Left colon (tissue), 2 donors: ENCODE measurements around the gene CYP39A1. TPM values are rescaled to one million over a fixed set of nuclear protein-coding genes. Genes with fewer than 3 reads are reported as not detected.

Source experiments
- ATAC-seq: fragments of 200-7000 bp; cut with Tn5 transposase; one replicate; pipeline ENCODE4 v1.9.1; 2020; ENCODE audit warnings: mild to moderate bottlenecking, moderate library complexity
- DNase-seq, 2 donors: peaks; one replicate each; pipeline ENCODE4 v3.0.0-alpha.2; 2020
- intact Hi-C, 2 donors: fragments of 100-400 bp; cut with DNase I in 1 of 2; cut with micrococcal nuclease in 1 of 2; formaldehyde crosslinking; loops; one replicate each; pipeline versions ENCODE4 v1.11.2 to v1.14.0; 2022; cut with DNase I, micrococcal nuclease
- total RNA-seq, 2 donors: library from RNA; stranded (reverse); fragmentation: NEBNext Ultra II Directional; extraction: Animal tissue kit (Norgen Biotek cat#: 25700); gene quantifications; one replicate each; pipeline ENCODE4 v1.2.1, GENCODE V29; 2021
- donor health status: DM: no; HTN: no; CAD: no.
- donor health status: DM: yes; HTN: yes; CAD: no.

The CYP39A1 gene
- total RNA-seq, 2 donors from 2014 or later = 2.9 to 3.0 TPM

DNA sequence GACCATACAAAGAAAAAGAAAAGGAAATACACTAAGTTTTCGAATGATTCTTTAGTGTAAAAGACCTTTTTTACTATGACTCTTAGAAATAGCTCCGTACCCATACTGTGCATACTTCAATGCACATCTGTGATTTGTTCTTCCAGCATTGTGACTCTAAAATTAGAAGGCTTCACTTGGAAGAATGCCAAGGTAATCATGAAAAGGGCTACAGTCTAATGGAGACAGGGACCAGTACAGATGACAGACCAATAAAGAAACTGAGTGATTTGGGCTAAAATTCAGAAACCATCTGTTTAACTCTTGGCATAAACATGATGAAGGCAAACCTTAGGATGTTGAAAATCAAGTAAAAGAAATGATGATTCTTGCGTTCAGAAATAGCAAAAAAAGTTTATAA lies 46.3 kb downstream of the CYP39A1 start:
- intact Hi-C loops = no loop called here
- no peak for ATAC-seq
- no peak for DNase-seq

DNA sequence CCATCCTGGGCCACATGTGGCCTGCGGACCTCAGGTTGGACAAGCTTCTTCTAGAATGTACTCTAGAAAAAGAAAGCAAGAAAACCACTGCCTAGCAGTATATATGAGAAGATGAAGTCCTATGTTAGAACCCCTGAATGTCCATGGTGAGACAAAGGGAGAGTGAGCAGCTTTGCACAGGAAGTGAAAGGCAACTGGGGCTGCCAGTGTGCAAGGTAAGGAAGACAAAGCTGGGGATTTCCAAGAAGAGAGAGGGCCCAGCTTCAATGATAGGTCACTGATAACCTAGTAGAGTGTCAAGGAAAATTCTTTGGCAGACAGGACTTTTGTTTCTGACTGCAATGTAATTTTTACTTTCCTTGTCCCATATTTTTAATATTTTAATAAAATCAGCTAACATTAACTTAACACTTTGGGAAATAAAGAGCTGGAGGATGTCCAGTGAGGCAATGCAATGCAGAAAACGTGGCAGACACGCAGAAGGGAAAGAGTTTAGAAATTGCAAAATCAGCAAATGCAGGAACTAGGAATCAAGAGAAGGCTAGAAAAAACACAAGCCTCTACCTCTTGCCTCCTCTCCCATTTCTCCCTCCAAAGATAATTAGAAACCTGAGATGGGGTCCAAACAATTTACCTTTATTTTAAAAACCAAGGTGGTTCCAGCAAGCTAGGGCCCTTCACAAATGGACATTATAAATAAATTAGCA lies 47.4 kb downstream of the CYP39A1 start:
- no peak for DNase-seq
- ATAC-seq = no peak
- intact Hi-C loops = no loop called here

GRCh38 chr6:46598215-46598614 lies 54.4 kb downstream of the CYP39A1 start:
- ATAC-seq = no peak
- intact Hi-C loops = no loop called here
- DNase-seq = no peak

DNA sequence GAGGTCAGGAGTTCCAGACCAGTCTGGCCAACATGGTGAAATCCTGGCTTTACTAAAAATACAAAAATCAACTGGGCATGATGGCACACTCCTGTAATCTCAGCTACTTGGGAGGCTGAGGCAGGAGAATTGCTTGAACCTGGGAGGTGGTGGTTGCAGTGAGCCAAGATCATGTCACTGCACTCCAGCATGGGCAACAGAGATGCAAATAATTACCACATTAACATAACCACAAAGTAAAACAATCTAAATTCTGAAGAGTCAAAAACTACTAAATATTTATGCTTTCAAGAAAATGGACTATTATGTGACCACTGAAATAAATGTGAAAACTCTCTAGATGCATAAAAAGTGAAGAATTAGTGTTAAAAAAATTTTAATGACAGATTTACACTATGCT lies 59.9 kb downstream of the CYP39A1 start:
- intact Hi-C loops = no loop called here
- ATAC-seq (no peak), DNase-seq (no peak)

GRCh38 chr6:46592046-46592445 lies 60.6 kb downstream of the CYP39A1 start:
- DNase-seq (no peak), ATAC-seq (no peak)
- intact Hi-C loops = no loop called here

GRCh38 chr6:46590765-46591164 lies 61.9 kb downstream of the CYP39A1 start:
- DNase-seq (no peak), ATAC-seq (no peak)
- intact Hi-C loops = no loop called here

DNA sequence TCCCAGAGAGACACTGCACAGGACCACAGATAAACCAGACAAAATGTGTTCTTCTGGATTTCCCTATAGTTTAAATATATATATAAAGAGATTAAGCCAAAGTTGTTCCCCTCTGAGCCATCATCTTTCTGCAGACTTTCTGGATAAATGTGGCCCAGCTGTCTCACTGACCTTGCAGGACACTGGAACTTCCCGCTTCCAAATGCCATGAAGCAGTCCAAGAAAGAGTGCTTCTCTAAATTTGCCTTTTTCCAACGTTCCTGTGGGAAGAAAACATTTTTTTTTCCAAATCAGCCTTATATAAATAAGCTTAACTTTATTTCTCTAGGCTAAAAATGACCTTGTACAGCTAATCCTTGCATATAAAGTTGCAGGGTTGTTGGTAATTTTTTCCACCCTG lies 65.7 kb downstream of the CYP39A1 start:
- no peak for DNase-seq
- intact Hi-C loops = no loop called here
- no peak for ATAC-seq

DNA sequence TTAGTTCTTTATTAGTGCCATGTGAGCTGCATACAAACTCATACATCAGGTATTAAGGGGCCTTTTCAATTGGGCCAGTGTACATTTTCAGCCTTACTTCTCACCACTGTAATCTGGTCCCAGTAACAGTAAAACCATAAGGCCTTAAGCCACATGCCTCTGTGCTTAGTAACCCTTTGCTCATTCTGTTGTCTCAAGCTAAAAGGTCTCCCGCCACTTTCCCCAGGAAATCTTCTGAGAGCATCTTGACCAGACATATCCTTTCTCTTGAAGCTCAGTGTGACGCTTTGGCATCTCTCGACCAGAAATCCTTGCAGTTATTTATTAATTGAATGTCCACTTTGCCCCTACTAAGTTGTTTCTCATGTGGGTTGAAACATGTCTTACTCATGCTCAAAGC lies 68.0 kb downstream of the CYP39A1 start:
- ATAC-seq = no peak
- intact Hi-C loops = no loop called here
- no peak for DNase-seq

DNA sequence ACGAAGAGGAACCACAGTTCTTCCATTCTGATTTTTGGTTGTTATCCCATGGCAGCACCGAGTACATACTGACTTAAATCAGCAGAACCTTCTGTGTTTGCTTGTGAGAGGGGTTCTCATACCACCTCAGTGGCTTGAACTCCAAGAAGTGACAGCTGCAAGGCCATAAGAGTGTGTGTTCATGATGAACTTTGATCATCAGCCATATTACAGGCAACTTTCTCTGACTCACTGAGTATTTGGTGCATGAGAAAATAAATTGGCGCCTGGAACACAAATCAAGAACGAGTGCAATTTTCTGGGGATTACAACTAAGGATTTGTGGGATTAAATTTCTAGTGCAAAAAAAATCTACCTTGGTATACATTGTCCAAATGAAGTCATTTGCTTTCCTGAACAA lies 68.9 kb downstream of the CYP39A1 start:
- peak; percentile 71 for ATAC-seq
- intact Hi-C loops = no loop called here

DNA sequence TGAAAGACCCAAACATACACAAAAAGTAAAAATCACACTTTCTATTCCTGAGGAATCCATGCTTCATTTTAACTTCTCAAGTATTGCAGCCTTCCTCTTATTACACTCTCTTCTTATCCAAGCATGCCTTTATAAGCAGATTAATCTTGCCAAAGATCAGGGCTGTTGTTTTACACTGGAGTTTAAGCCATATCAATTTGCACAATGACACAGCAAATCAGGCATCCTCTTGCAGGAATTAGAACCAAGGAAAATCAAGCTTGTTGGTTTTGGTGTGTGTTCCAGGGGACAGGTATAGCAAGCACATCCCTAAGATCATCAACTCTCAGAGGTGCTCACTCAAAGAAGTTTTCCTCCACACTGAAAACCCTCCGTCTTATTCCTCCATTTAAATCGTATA lies 69.5 kb downstream of the CYP39A1 start:
- DNase-seq (no peak), ATAC-seq (no peak)
- intact Hi-C loops = no loop called here

More for the DNA sequence above, 68.9 kb downstream of the CYP39A1 start:
- DNase-seq = no peak

- DNase-seq (no peak), ATAC-seq (no peak)
- intact Hi-C loops = no loop called here
Measured at GRCh38 chr6:46581459-46582177, 71.0 kb downstream of the CYP39A1 start.

GRCh38 chr6:46575530-46575929 lies 77.1 kb downstream of the CYP39A1 start:
- intact Hi-C loops = no loop called here
- ATAC-seq (no peak), DNase-seq (no peak)

DNA sequence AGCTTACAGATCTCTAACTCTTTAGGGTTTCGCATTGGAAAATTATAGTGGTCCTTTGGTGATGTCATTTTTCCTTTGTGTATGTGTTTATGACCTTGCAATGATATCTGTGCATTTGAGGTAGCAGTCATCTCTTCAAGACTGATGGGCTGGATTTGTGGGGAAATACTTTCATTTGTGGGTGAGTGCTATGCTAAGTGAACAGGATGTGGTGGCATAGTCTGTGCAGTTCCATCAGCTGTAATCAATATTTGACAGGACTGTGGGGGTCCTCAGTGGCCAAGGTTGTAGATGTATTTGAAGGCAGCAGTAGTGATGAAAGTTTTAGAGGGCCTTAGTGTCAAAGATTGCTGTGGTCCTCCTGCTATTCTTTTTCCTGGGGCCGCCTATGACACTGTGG lies 79.5 kb downstream of the CYP39A1 start:
- DNase-seq (no peak), ATAC-seq (no peak)
- intact Hi-C loops = no loop called here

DNA sequence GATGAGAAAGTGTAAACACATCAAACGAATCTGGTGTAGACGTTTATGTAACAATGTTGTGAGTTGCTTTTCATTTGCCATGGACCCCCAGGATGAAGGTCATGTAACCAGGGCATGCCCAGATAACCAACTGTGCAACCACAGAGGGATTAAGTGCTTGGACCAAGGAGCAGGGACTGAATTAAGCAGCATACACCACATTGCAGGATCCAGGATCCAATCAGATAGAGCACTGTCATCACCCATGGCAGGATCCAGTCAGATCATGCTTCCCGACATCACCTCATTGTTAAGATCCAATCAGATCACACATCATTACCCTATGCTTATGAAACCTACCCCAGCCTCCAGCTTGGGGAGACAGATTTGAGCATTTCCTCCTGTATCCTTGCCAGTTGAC lies 87.1 kb downstream of the CYP39A1 start:
- DNase-seq (no peak), ATAC-seq (no peak)
- intact Hi-C loops = no loop called here

DNA sequence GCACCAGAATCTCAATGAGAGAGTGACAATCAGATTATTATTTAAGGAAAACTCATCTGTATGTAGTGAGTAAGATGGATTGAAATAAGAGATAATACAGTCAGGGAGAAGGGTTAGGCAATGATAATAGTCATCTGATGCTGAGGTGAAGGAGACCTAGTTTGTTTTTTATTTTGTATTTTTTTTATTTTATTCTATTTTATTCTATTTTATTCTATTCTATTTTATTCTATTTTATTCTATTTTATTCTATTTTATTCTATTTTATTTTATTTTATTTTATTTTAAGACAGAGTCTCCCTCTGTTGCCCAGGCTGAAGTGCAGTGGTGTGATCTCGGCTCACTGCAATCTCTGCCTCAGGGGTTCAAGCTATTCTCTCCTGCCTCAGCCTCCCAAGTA lies 88.7 kb downstream of the CYP39A1 start:
- no peak for ATAC-seq
- intact Hi-C loops = no loop called here
- no peak for DNase-seq

DNA sequence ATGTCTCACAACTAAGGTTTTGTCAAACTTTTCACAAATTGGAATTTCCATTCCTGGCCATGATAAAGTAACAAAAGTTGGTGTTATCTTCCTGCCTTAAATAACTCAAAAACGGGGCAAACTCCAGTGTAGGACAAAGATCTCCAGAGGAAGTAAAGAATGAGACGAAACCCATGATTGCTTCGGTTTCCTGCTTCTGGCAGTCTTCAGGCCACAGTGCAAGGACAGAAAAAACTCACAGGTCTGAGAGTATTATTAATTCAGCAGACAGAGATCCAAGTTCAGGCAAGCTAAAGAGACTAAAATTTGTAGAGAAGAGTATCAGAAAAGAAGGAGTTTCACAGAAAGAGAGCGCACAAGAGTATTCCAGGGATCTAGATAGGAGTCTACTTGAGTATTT lies 96.6 kb downstream of the CYP39A1 start:
- no peak for DNase-seq
- ATAC-seq = no peak
- intact Hi-C loops = no loop called here

DNA sequence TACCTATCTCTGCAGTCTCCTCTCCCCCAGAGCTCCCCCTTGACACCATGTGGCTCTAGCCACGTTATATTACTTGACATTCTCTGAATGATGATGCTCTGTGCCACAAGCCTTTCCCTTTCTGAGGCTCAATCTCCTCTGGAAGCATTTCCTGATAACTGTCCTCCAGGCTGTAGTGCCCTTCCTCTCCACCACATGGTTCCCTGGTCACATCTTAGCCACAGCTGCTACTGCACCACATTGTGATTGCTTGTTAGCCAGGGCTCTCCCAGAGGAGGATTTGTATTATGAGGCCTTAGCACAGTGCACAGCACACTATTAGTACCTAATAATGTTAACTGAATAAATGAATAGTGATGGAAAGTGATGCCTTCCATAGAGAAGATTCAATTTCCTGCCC lies 97.5 kb downstream of the CYP39A1 start:
- intact Hi-C loops = no loop called here
- no peak for ATAC-seq
- DNase-seq = no peak

DNA sequence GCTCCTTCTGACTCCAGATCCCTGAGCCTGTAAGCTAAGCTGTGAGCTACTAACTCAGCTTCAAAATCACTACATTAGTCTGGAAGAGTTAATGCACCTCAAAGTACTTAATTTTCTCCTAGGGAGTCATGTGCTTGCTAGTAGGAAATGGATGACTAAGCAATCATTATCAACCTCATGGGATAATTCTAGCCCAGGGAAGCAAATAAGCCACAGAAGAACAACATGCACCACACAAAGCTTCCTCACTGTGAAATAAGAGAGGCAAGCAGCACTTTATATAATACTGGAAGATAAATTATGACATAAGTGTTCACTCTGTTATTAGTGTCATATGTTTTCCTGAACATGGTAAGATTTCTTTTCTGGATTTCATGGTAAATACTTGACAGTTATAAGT lies 103.5 kb downstream of the CYP39A1 start:
- DNase-seq (no peak), ATAC-seq (no peak)
- intact Hi-C loops = no loop called here

GRCh38 chr6:46541556-46541955 lies 111.1 kb downstream of the CYP39A1 start:
- DNase-seq (no peak), ATAC-seq (no peak)
- intact Hi-C loops = no loop called here

DNA sequence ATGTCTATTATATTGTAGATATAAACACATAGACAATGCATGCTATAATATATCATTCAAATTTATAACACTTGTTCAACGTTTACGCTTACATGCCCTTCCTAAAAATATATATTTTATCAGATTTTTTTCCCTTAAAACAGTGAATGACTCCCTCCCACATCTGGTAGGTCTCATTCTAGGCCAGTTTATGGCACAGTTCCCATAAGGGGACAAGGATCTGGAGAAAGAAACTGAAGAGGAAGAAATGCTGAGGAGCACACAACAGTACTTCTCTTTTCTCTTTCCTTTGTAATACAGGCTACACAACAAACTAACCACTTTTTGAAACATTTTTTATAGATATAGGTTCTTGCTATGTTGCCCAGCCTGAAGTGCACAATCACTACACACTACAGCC lies 112.8 kb downstream of the CYP39A1 start:
- ATAC-seq = no peak
- intact Hi-C loops = no loop called here

More for the DNA sequence above, 112.8 kb downstream of the CYP39A1 start:
- no peak for DNase-seq
